Neural crest cell (in vitro differentiated cells): ENCODE results near the gene PRDM10. TPM values are rescaled to one million over a fixed set of nuclear protein-coding genes. Genes with fewer than 3 reads are reported as not detected.

Source experiments
- DNase-seq: peaks from one replicate; pipeline ENCODE4 v3.0.0; 2021; ENCODE audit warnings: low read depth, mixed read lengths, low spot score
- H3K27ac Mint-ChIP-seq: one replicate; pipeline ENCODE4 v1.8.0; 2021; ENCODE audit warnings: mild to moderate bottlenecking, mixed read lengths; ENCODE audit not compliant: unreplicated experiment
- H3K27me3 Mint-ChIP-seq: 2 replicates; pipeline ENCODE4 v1.8.0; 2021; ENCODE audit warnings: low read depth, mild to moderate bottlenecking, mixed read lengths
- H3K36me3 Mint-ChIP-seq: 2 replicates; pipeline ENCODE4 v1.8.0; 2021; ENCODE audit warnings: low read depth, mild to moderate bottlenecking, mixed read lengths
- H3K4me1 Mint-ChIP-seq: 2 replicates; pipeline ENCODE4 v1.8.0; 2021; ENCODE audit warnings: mixed read lengths
- H3K4me3 Mint-ChIP-seq: one replicate; pipeline ENCODE4 v1.8.0; 2021; ENCODE audit warnings: mild to moderate bottlenecking, mixed read lengths
- H3K9me3 Mint-ChIP-seq: 2 replicates; pipeline ENCODE4 v1.8.0; 2021; ENCODE audit warnings: mixed read lengths
- CTCF ChIP-seq: fragments of 200-600 bp; sonication (generic); conservative IDR thresholded peaks from 2 replicates; pipeline ENCODE4 v1.5.0; 2021; ENCODE audit warnings: antibody characterized with exemption, mild to moderate bottlenecking
- total RNA-seq: library from RNA; stranded (reverse); gene quantifications from 2 replicates; pipeline ENCODE4 v1.2.1, GENCODE V29; 2021

The PRDM10 gene
- total RNA-seq, 1 donor from 2014 or later = 18.5 TPM

GRCh38 chr11:129969920-129970319, 32.7 kb downstream of the PRDM10 start:
- Mint-ChIP-seq H3K4me3 (no peak overlapping the region), H3K27ac (no peak overlapping the region), H3K9me3 (no peaks in the 10 kb centered on the region), H3K4me1 (peaks cover 28% of the 10 kb centered on the region), H3K36me3 (no peaks in the 10 kb centered on the region), H3K27me3 (no peaks in the 10 kb centered on the region)
- TF ChIP-seq CTCF = no peak
- DNase-seq = no peak

GRCh38 chr11:129968591-129969419, 33.8 kb downstream of the PRDM10 start:
- no peak overlapping the region for H3K4me3 Mint-ChIP-seq
- TF ChIP-seq CTCF = no peak
- DNase-seq = no peak
- no peaks in the 10 kb centered on the region for H3K9me3 Mint-ChIP-seq
- no peaks in the 10 kb centered on the region for H3K27me3 Mint-ChIP-seq
- H3K36me3 Mint-ChIP-seq = no peaks in the 10 kb centered on the region
- H3K4me1 Mint-ChIP-seq = peaks cover 20% of the 10 kb centered on the region
- H3K27ac Mint-ChIP-seq = no peak overlapping the region

- TF ChIP-seq CTCF = no peak
- no peaks in the 10 kb centered on the region for H3K9me3 Mint-ChIP-seq
- no peaks in the 10 kb centered on the region for H3K27me3 Mint-ChIP-seq
- H3K27ac Mint-ChIP-seq = no peak overlapping the region
- H3K36me3 Mint-ChIP-seq = no peaks in the 10 kb centered on the region
- DNase-seq = no peak
- H3K4me3 Mint-ChIP-seq = no peak overlapping the region
- H3K4me1 Mint-ChIP-seq = peaks cover 12% of the 10 kb centered on the region
Measured at GRCh38 chr11:129967996-129968395, 34.6 kb downstream of the PRDM10 start.

DNA sequence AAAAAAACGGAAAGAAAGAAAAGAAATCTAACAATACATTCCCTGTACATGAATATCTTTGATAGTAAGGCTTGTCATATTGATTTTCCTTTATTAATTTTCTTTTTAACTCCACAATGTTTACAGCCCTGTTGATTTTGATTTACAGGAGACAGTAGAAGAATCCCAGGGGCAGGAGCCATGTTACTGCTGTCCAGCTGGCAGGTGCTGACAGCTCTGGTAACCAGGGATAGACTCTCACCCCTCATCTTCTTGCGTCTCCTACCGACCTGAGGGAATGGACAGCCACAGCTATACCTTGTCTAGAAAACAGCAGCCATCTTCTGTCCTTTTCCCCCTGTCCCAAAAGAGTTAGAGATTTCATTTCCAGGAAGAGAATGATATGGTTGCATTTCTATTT, 37.4 kb downstream of the PRDM10 start:
- no peak for DNase-seq
- Mint-ChIP-seq H3K9me3 (no peaks in the 10 kb centered on the region), H3K4me3 (no peak overlapping the region), H3K27ac (no peak overlapping the region), H3K36me3 (no peaks in the 10 kb centered on the region), H3K27me3 (no peaks in the 10 kb centered on the region), H3K4me1 (peaks cover 4% of the 10 kb centered on the region)
- no peak for TF ChIP-seq CTCF

DNA sequence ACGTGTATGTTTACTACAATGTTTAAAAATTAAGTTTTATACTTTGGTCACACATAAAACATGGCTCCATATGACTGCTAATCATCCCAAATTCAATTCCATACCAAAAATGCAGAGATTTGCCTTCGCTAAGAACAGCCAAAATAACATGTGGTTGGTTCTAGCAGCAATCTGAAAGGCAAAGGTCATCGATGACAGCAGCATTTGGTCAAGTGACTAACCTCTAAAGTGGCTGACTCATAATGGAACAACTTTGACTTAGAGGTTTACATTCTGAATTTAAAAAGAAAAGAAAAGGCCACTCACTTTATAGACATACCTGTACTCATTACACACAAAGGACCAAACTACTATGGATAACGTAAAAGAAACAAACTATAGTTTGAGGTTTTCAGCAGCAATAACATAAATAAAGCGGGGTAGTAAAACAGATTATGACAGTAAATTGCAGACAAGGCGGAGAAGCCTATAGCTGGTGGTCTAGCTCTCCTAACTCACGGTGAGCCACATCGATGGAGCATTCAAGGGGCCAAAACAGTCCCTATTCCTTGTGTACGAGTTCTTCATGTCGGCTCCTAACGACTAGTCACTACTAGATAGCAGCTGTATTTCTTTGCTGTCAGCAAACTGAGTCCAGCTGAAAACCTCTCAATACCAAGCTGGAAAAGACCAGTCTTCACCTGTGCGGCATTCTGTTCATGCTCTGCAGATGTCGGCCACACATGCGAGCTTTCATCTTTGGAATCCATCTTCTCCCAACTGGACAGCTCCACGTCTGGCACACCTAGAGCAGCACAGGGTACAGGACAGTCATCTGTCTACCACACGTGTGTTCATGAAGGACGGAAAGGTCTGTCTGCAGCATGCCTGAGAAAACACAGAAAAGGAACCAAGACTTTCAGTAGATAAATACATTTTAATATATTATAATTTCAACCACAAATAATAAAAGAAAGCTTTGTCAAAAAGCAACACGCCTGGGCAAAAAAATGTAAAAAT, 42.1 kb downstream of the PRDM10 start:
- DNase-seq = no peak
- H3K4me3 Mint-ChIP-seq = no peak overlapping the region
- H3K4me1 Mint-ChIP-seq = no peaks in the 10 kb centered on the region
- no peak for TF ChIP-seq CTCF
- H3K36me3 Mint-ChIP-seq = peaks cover 6% of the 10 kb centered on the region
- no peak overlapping the region for H3K27ac Mint-ChIP-seq
- no peaks in the 10 kb centered on the region for H3K9me3 Mint-ChIP-seq
- H3K27me3 Mint-ChIP-seq = no peaks in the 10 kb centered on the region
